GM12878 (cell line): Measurements from ENCODE around the gene TVP23C. TPM values are rescaled to one million over a fixed set of nuclear protein-coding genes. Genes with fewer than 3 reads are reported as not detected.

Experiments used
- ATAC-seq: fragments of 200-7000 bp; cut with Tn5 transposase; 3 replicates; pipeline ENCODE4 v1.9.1; 2020; ENCODE audit warnings: mild to moderate bottlenecking, moderate library complexity
- BruUV-seq: library from RNA; stranded (reverse); fragments of 400-500 nt; replicated peaks from 2 replicates; lab custom pipeline; 2021; lab: Mats Ljungman, UMichigan
- CTCF ChIA-PET: fragments of 300-600 bp; sonication (Branson Sonifier 250); formaldehyde crosslinking; extraction: SDS; loops from one replicate; lab custom pipeline; 2021; ENCODE audit warnings: inconsistent platforms; lab: Yijun Ruan, JAX
- POLR2A ChIA-PET: fragments of 350-600 bp; formaldehyde crosslinking; extraction: SDS; loops from one replicate; lab custom pipeline; 2021; ENCODE audit warnings: inconsistent platforms; lab: Charles Lee
- RAD21 ChIA-PET: fragments of 300-600 bp; sonication (Branson Sonifier 250); formaldehyde crosslinking; loops from one replicate; lab custom pipeline; 2023; ENCODE audit warnings: antibody characterized with exemption; ENCODE audit not compliant: unreplicated experiment; lab: Charles Lee
- SMC1A ChIA-PET: fragments of 300-600 bp; sonication (Branson Sonifier 250); formaldehyde crosslinking; loops from one replicate; lab custom pipeline; 2023; ENCODE audit not compliant: unreplicated experiment, uncharacterized antibody; lab: Charles Lee
- DNase-seq: peaks from one replicate; pipeline ENCODE4 v3.0.0-alpha.2; 2011; ENCODE audit warnings: low read depth, low spot score
- FAIRE-seq: peaks from 3 replicates; lab custom pipeline; 2011; peaks lifted over from hg19 to GRCh38; lab: Jason Lieb, UNC
- H2AFZ ChIP-seq: 2 replicates; pipeline ENCODE4 v1.6.0; 2011; ENCODE audit warnings: low read depth, low read length, control low read depth; ENCODE audit not compliant: control insufficient read depth
- H3K27ac ChIP-seq: 2 replicates; pipeline ENCODE4 v1.5.1; 2011; ENCODE audit warnings: control low read depth; ENCODE audit not compliant: control insufficient read depth, insufficient read depth
- H3K27me3 ChIP-seq, 2 experiments: replicated peaks in 1 of 2; 2 replicates each; pipeline versions ENCODE4 v1.6.0 to v1.6.1; 2011; ENCODE audit warnings: low read length in 1 of 2; ENCODE audit not compliant: control insufficient read depth in 2 of 2, insufficient read depth in 2 of 2
- H3K36me3 ChIP-seq, 2 experiments: 2 replicates each; pipeline ENCODE4 v1.5.1; 2011; ENCODE audit warnings: low read length in 1 of 2; ENCODE audit not compliant: control insufficient read depth in 2 of 2, insufficient read depth in 2 of 2
- H3K4me1 ChIP-seq: 2 replicates; pipeline ENCODE4 v1.6.1; 2011; ENCODE audit warnings: mild to moderate bottlenecking, low read length, moderate library complexity, mixed read lengths; ENCODE audit not compliant: control insufficient read depth, insufficient read depth
- H3K4me2 ChIP-seq: 2 replicates; pipeline ENCODE4 v1.6.0; 2011; ENCODE audit warnings: control low read depth; ENCODE audit not compliant: control insufficient read depth, insufficient read depth
- H3K4me3 ChIP-seq: fragments of 200-600 bp; sonication (generic); 2 replicates; pipeline ENCODE4 v1.5.1; 2016
- H3K79me2 ChIP-seq: 2 replicates; pipeline ENCODE4 v1.6.0; 2011; ENCODE audit warnings: low read length; ENCODE audit not compliant: control insufficient read depth, insufficient read depth
- H3K9ac ChIP-seq: 2 replicates; pipeline ENCODE4 v1.8.0; 2011; ENCODE audit warnings: low read length, control low read depth, mixed read lengths; ENCODE audit not compliant: control insufficient read depth, insufficient read depth
- H3K9me3 ChIP-seq: replicated peaks from 3 replicates; pipeline ENCODE4 v1.5.1; 2011; ENCODE audit warnings: mild to moderate bottlenecking, low read length; ENCODE audit not compliant: control insufficient read depth, insufficient read depth
- H4K20me1 ChIP-seq: 2 replicates; pipeline ENCODE4 v1.6.0; 2011; ENCODE audit not compliant: control insufficient read depth, insufficient read depth
- ATF7 ChIP-seq: fragments of 450-650 bp; IDR thresholded peaks from 2 replicates; pipeline ENCODE4 v1.6.1; 2016; ENCODE audit warnings: low read depth, mild to moderate bottlenecking
- BMI1 ChIP-seq: fragments of 450-650 bp; IDR thresholded peaks from 2 replicates; pipeline ENCODE4 v1.6.1; 2016; ENCODE audit warnings: mild to moderate bottlenecking, moderate library complexity, borderline replicate concordance
- CTCF ChIP-seq, 3 experiments: IDR thresholded peaks in 2 of 3; conservative IDR thresholded peaks in 1 of 3; 2 replicates each; pipeline ENCODE4 v1.5.1; 2011; ENCODE audit warnings: low read depth in 3 of 3, low read length in 3 of 3, mild to moderate bottlenecking in 3 of 3, control low read depth in 2 of 3, moderate library complexity in 2 of 3, inconsistent platforms in 1 of 3, mixed read lengths in 1 of 3; ENCODE audit not compliant: control insufficient read depth in 2 of 3, insufficient read depth in 1 of 3; ENCODE audit errors: extremely low read depth in 1 of 3
- HSF1 ChIP-seq: fragments of 150-350 bp; IDR thresholded peaks from 2 replicates; pipeline ENCODE4 v1.6.1; 2014; ENCODE audit warnings: mild to moderate bottlenecking, low read depth, low read length
- PAX5 ChIP-seq: IDR thresholded peaks from 2 replicates; pipeline ENCODE4 v1.6.1; 2011; ENCODE audit warnings: low read depth, low read length, borderline replicate concordance
- PML ChIP-seq: IDR thresholded peaks from 2 replicates; pipeline ENCODE4 v1.6.1; 2012; ENCODE audit warnings: low read length, inconsistent platforms
- STAT3 ChIP-seq: IDR thresholded peaks from 2 replicates; pipeline ENCODE4 v1.6.1; 2011; ENCODE audit warnings: low read depth, low read length, improper control_type of control experiment
- SUZ12 ChIP-seq: fragments of 200-600 bp; sonication (generic); IDR thresholded peaks from one replicate; pipeline ENCODE4 v1.6.1; 2018; ENCODE audit warnings: antibody characterized with exemption, mild to moderate bottlenecking; ENCODE audit not compliant: unreplicated experiment
- TBL1XR1 ChIP-seq: IDR thresholded peaks from 2 replicates; pipeline ENCODE4 v1.6.1; 2012; ENCODE audit warnings: low read depth, low read length, improper control_type of control experiment
- TCF3 ChIP-seq: IDR thresholded peaks from 2 replicates; pipeline ENCODE4 v1.6.1; 2012; ENCODE audit warnings: low read depth, mild to moderate bottlenecking, low read length, borderline replicate concordance; ENCODE audit not compliant: insufficient read depth
- WGBS: methylation state at CpG from one replicate; pipeline ENCODE4 v1.1.6; 2016; ENCODE audit warnings: low lambda C conversion rate; ENCODE audit not compliant: insufficient replicate concordance, insufficient coverage; ENCODE audit errors: missing lambda C conversion rate; 5-methylcytosine and 5-hydroxymethylcytosine counted together
- in situ Hi-C: fragments of 300-500 bp; cut with MboI; formaldehyde crosslinking; loops from 9 replicates; pipeline ENCODE4 v1.14.3; 2018; ENCODE audit warnings: mixed read lengths
- intact Hi-C: fragments of 100-400 bp; cut with micrococcal nuclease; formaldehyde crosslinking; loops from one replicate; pipeline ENCODE4 v1.14.2; 2022; ENCODE audit not compliant: unreplicated experiment
- polyA plus RNA-seq, 11 experiments: library from polyadenylated mRNA; depleted of rRNA in 4 of 11; unstranded in 6 of 11; stranded (reverse) in 5 of 11; fragments of >200 nt; fragmentation: Nextera tagmentation in 4 of 11; fragmentation: Illumina TruSeq in 1 of 11; extraction: Ambion mirVana in 4 of 11; extraction: Trizol in 1 of 11; gene quantifications; 1 replicate in 1 of 11; 2 replicates in 10 of 11; pipeline versions ENCODE4 v1.2.1 to v1.2.3, GENCODE V29; 2011 to 2016; ENCODE audit warnings: inconsistent platforms in 2 of 11, missing spikeins in 2 of 11, low read depth in 1 of 11
- total RNA-seq, 4 experiments: library from RNA; depleted of rRNA in 3 of 4; stranded (reverse); fragments of >200 nt in 3 of 4; fragmentation: Illumina TruSeq in 1 of 4; extraction: Trizol in 1 of 4; gene quantifications; 2 replicates each; pipeline versions ENCODE4 v1.2.1 to v1.2.3, GENCODE V29; 2013 to 2021
- TF ChIP-seq, protein P1 (sequence below): fragments of 450-650 bp; IDR thresholded peaks from 2 replicates; pipeline ENCODE4 v1.6.1; 2017; ENCODE audit warnings: borderline replicate concordance
- TF ChIP-seq, protein P2 (sequence below): IDR thresholded peaks from 2 replicates; pipeline ENCODE4 v1.6.1; 2012; ENCODE audit warnings: improper control_type of control experiment, low read depth, low read length; ENCODE audit not compliant: insufficient replicate concordance

The TVP23C gene
- total and polyA plus RNA-seq, 10 of the 15 experiments (the other 5 are each of a cell fraction or from before 2014, with no cell fraction given) = 0.42 to 5.0 (median 2.7) TPM

- WGBS = 29% methylated on average over 16 of the region's 16 CpGs
- H3K79me2 ChIP-seq = no peaks in the 10 kb centered on the region
- ATAC-seq = no peak
- RAD21 ChIA-PET = no interaction called here
- H3K4me3 ChIP-seq = no peak overlapping the region
- H3K9ac ChIP-seq = no peak overlapping the region
- no peak for FAIRE-seq
- no peak for DNase-seq
- POLR2A ChIA-PET = no interaction called here
- BruUV-seq = no TSS peak
- CTCF ChIA-PET = no interaction called here
- intact Hi-C loops (no loop called here), in situ Hi-C loops (no loop called here)
- no peak overlapping the region for H2AFZ ChIP-seq
- H3K9me3 ChIP-seq = no peaks in the 10 kb centered on the region
- SMC1A ChIA-PET = no interaction called here
- H3K36me3 ChIP-seq = no peaks in the 10 kb centered on the region
- no peaks in the 10 kb centered on the region for H3K4me1 ChIP-seq
- no peak overlapping the region for H3K27ac ChIP-seq
- H3K27me3 ChIP-seq = no peaks in the 10 kb centered on the region
- H3K4me2 ChIP-seq = no peak overlapping the region
- H4K20me1 ChIP-seq = no peaks in the 10 kb centered on the region
- no peak for TF ChIP-seq HSF1
- TF ChIP-seq SUZ12 = no peak
- TF ChIP-seq, protein P1, sequence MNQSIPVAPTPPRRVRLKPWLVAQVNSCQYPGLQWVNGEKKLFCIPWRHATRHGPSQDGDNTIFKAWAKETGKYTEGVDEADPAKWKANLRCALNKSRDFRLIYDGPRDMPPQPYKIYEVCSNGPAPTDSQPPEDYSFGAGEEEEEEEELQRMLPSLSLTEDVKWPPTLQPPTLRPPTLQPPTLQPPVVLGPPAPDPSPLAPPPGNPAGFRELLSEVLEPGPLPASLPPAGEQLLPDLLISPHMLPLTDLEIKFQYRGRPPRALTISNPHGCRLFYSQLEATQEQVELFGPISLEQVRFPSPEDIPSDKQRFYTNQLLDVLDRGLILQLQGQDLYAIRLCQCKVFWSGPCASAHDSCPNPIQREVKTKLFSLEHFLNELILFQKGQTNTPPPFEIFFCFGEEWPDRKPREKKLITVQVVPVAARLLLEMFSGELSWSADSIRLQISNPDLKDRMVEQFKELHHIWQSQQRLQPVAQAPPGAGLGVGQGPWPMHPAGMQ = no peak
- TF ChIP-seq, protein P2, sequence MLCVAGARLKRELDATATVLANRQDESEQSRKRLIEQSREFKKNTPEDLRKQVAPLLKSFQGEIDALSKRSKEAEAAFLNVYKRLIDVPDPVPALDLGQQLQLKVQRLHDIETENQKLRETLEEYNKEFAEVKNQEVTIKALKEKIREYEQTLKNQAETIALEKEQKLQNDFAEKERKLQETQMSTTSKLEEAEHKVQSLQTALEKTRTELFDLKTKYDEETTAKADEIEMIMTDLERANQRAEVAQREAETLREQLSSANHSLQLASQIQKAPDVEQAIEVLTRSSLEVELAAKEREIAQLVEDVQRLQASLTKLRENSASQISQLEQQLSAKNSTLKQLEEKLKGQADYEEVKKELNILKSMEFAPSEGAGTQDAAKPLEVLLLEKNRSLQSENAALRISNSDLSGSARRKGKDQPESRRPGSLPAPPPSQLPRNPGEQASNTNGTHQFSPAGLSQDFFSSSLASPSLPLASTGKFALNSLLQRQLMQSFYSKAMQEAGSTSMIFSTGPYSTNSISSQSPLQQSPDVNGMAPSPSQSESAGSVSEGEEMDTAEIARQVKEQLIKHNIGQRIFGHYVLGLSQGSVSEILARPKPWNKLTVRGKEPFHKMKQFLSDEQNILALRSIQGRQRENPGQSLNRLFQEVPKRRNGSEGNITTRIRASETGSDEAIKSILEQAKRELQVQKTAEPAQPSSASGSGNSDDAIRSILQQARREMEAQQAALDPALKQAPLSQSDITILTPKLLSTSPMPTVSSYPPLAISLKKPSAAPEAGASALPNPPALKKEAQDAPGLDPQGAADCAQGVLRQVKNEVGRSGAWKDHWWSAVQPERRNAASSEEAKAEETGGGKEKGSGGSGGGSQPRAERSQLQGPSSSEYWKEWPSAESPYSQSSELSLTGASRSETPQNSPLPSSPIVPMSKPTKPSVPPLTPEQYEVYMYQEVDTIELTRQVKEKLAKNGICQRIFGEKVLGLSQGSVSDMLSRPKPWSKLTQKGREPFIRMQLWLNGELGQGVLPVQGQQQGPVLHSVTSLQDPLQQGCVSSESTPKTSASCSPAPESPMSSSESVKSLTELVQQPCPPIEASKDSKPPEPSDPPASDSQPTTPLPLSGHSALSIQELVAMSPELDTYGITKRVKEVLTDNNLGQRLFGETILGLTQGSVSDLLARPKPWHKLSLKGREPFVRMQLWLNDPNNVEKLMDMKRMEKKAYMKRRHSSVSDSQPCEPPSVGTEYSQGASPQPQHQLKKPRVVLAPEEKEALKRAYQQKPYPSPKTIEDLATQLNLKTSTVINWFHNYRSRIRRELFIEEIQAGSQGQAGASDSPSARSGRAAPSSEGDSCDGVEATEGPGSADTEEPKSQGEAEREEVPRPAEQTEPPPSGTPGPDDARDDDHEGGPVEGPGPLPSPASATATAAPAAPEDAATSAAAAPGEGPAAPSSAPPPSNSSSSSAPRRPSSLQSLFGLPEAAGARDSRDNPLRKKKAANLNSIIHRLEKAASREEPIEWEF = no peak
- no peak for TF ChIP-seq TCF3
- TF ChIP-seq TBL1XR1 = no peak
- no peak for TF ChIP-seq CTCF (IDR thresholded peaks at IDR 0.05 in 2 of 3, conservative IDR thresholded peaks at IDR 0.05 in 1 of 3; ENCODE audit: control insufficient read depth in 2 of 3, extremely low read depth in 1 of 3, insufficient read depth in 1 of 3, low read depth in 3 of 3, low read length in 3 of 3)
- TF ChIP-seq STAT3 = no peak
- no peak for TF ChIP-seq ATF7
- TF ChIP-seq PAX5 = no peak
- no peak for TF ChIP-seq PML
- no peak for TF ChIP-seq BMI1
Observed at GRCh38 chr17:15456972-15457722, 106.1 kb downstream of the TVP23C start.
